Ishikawa (cell line): ENCODE results near the gene ACBD3.

ENCODE experiments used
- CEBPB ChIP-seq: IDR thresholded peaks from 2 replicates; pipeline ENCODE4 v1.6.1; 2012
- CREB1 ChIP-seq: IDR thresholded peaks from 2 replicates; pipeline ENCODE4 v1.6.1; 2012; ENCODE audit warnings: low read depth
- EGR1 ChIP-seq: IDR thresholded peaks from 2 replicates; pipeline ENCODE4 v1.6.1; 2012
- EP300 ChIP-seq: IDR thresholded peaks from 2 replicates; pipeline ENCODE4 v1.6.1; 2012; ENCODE audit warnings: borderline replicate concordance
- FOXM1 ChIP-seq: IDR thresholded peaks from 2 replicates; pipeline ENCODE4 v1.6.1; 2012; ENCODE audit warnings: low read depth, borderline replicate concordance
- MAX ChIP-seq: IDR thresholded peaks from 2 replicates; pipeline ENCODE4 v1.6.1; 2012
- NFIC ChIP-seq: IDR thresholded peaks from 2 replicates; pipeline ENCODE4 v1.6.1; 2012
- RAD21 ChIP-seq: IDR thresholded peaks from 2 replicates; pipeline ENCODE4 v1.6.1; 2012; ENCODE audit warnings: low read depth
- REST ChIP-seq: IDR thresholded peaks from 2 replicates; pipeline ENCODE4 v1.6.1; 2012; ENCODE audit warnings: low read depth, mild to moderate bottlenecking
- TAF1 ChIP-seq: IDR thresholded peaks from 2 replicates; pipeline ENCODE4 v1.6.1; 2012; ENCODE audit warnings: low read depth, mild to moderate bottlenecking
- TCF12 ChIP-seq: IDR thresholded peaks from 2 replicates; pipeline ENCODE4 v1.6.1; 2012; ENCODE audit warnings: low read depth
- TEAD4 ChIP-seq: IDR thresholded peaks from 2 replicates; pipeline ENCODE4 v1.6.1; 2012
- USF1 ChIP-seq: IDR thresholded peaks from 2 replicates; pipeline ENCODE4 v1.6.1; 2012
- YY1 ChIP-seq: IDR thresholded peaks from 2 replicates; pipeline ENCODE4 v1.6.1; 2012; ENCODE audit warnings: low read depth
- ZBTB7A ChIP-seq: IDR thresholded peaks from 2 replicates; pipeline ENCODE4 v1.6.1; 2012; ENCODE audit warnings: low read depth

ACBD3 gene

GRCh38 chr1:226212545-226212944 is 26.0 kb upstream of the ACBD3 start:
- no peak for TF ChIP-seq RAD21
- TF ChIP-seq TAF1, result no peak
- TF ChIP-seq ZBTB7A, result no peak
- no peak for TF ChIP-seq REST
- TF ChIP-seq EGR1, result no peak
- no peak for TF ChIP-seq YY1
- TF ChIP-seq CEBPB, result no peak
- TF ChIP-seq NFIC, result no peak
- no peak for TF ChIP-seq TEAD4
- TF ChIP-seq FOXM1, result no peak

GRCh38 chr1:226211181-226211821 is 24.8 kb upstream of the ACBD3 start:
- TF ChIP-seq TAF1, result no peak
- no peak for TF ChIP-seq TCF12
- no peak for TF ChIP-seq YY1
- TF ChIP-seq ZBTB7A, result no peak
- TF ChIP-seq NFIC, result no peak
- TF ChIP-seq FOXM1, result no peak
- no peak for TF ChIP-seq CEBPB
- no peak for TF ChIP-seq CREB1
- no peak for TF ChIP-seq EP300
- no peak for TF ChIP-seq RAD21
- no peak for TF ChIP-seq MAX

- TF ChIP-seq TEAD4 (no peak), FOXM1 (no peak), CREB1 (no peak), RAD21 (no peak), ZBTB7A (no peak), YY1 (no peak), TAF1 (no peak), EGR1 (no peak), USF1 (no peak), EP300 (no peak), NFIC (no peak), REST (no peak), CEBPB (no peak), TCF12 (no peak), MAX (no peak)
Observed at GRCh38 chr1:226210571-226211176, 24.1 kb upstream of the ACBD3 start.

GRCh38 chr1:226209307-226210059 is 22.9 kb upstream of the ACBD3 start:
- TF ChIP-seq MAX, result no peak
- TF ChIP-seq FOXM1, result no peak
- TF ChIP-seq EGR1, result no peak
- TF ChIP-seq TCF12, result no peak
- TF ChIP-seq REST, result no peak
- no peak for TF ChIP-seq ZBTB7A
- TF ChIP-seq TEAD4, result no peak
- TF ChIP-seq TAF1, result no peak
- no peak for TF ChIP-seq EP300
- TF ChIP-seq YY1, result no peak
- TF ChIP-seq CREB1, result no peak
